H1 (cell line): ENCODE measurements around the gene TXNL4B. TPM values are rescaled to one million over a fixed set of nuclear protein-coding genes. Genes with fewer than 3 reads are reported as not detected.

Source experiments
- CTCF ChIA-PET: fragments of 300-600 bp; sonication (Branson Sonifier 250); formaldehyde crosslinking; loops from one replicate; lab custom pipeline; 2021; ENCODE audit not compliant: partially characterized antibody; lab: Charles Lee
- POLR2A ChIA-PET: fragments of 300-600 bp; sonication (Branson Sonifier 250); formaldehyde crosslinking; loops from one replicate; lab custom pipeline; 2021; ENCODE audit warnings: inconsistent platforms; ENCODE audit not compliant: partially characterized antibody; lab: Charles Lee
- DNase-seq, 2 experiments: peaks; one replicate each; pipeline versions ENCODE4 v3.0.0 to v3.0.0-alpha.2; 2010 to 2022; ENCODE audit warnings: low spot score in 2 of 2, low read depth in 1 of 2, mixed read lengths in 1 of 2
- FAIRE-seq: peaks from 2 replicates; lab custom pipeline; 2011; peaks lifted over from hg19 to GRCh38; lab: Jason Lieb, UNC
- H2AFZ ChIP-seq: 2 replicates; pipeline ENCODE4 v1.8.1; 2012; ENCODE audit warnings: low read length, inconsistent platforms
- H2AK5ac ChIP-seq: 2 replicates; pipeline ENCODE4 v1.6.1; 2013; ENCODE audit warnings: low read depth, low read length
- H2BK120ac ChIP-seq: replicated peaks from 2 replicates; pipeline ENCODE3; 2013; ENCODE audit warnings: low read depth, low read length, inconsistent platforms
- H2BK12ac ChIP-seq: 2 replicates; pipeline ENCODE4 v1.6.1; 2013; ENCODE audit warnings: low read depth, low read length
- H2BK15ac ChIP-seq: 2 replicates; pipeline ENCODE4 v1.6.1; 2013; ENCODE audit warnings: low read length
- H2BK20ac ChIP-seq: 2 replicates; pipeline ENCODE4 v1.6.1; 2013; ENCODE audit warnings: low read length
- H2BK5ac ChIP-seq: 2 replicates; pipeline ENCODE4 v1.6.1; 2013; ENCODE audit warnings: low read depth, low read length
- H3K14ac ChIP-seq: 2 replicates; pipeline ENCODE4 v1.6.1; 2013; ENCODE audit warnings: inconsistent platforms; ENCODE audit not compliant: insufficient read length
- H3K18ac ChIP-seq: 2 replicates; pipeline ENCODE4 v1.6.1; 2013; ENCODE audit warnings: low read length; ENCODE audit errors: extremely low read depth
- H3K23ac ChIP-seq: 2 replicates; pipeline ENCODE4 v1.6.1; 2013; ENCODE audit warnings: inconsistent platforms; ENCODE audit not compliant: insufficient read length
- H3K23me2 ChIP-seq: 2 replicates; pipeline ENCODE4 v1.6.1; 2013; ENCODE audit warnings: low read depth, low read length
- H3K27ac ChIP-seq: 2 replicates; pipeline ENCODE4 v1.6.1; 2011; ENCODE audit warnings: low read depth, low read length, inconsistent platforms
- H3K27me3 ChIP-seq, 4 experiments: replicated peaks in 1 of 4; 1 replicate in 1 of 4; 2 replicates in 3 of 4; pipeline versions ENCODE4 v1.6.1 to v1.8.1; 2011 to 2013; ENCODE audit warnings: low read length in 3 of 4, mild to moderate bottlenecking in 3 of 4, inconsistent platforms in 2 of 4, mixed read lengths in 2 of 4, moderate library complexity in 1 of 4; ENCODE audit not compliant: control insufficient read depth in 3 of 4, insufficient read depth in 3 of 4; ENCODE audit errors: extremely low read depth in 1 of 4
- H3K36me3 ChIP-seq, 4 experiments: 2 replicates each; pipeline versions ENCODE4 v1.6.1 to v1.8.1; 2011 to 2013; ENCODE audit warnings: mild to moderate bottlenecking in 4 of 4, low read length in 3 of 4, moderate library complexity in 2 of 4, control low read depth in 1 of 4, inconsistent platforms in 1 of 4; ENCODE audit not compliant: insufficient read depth in 4 of 4, control insufficient read depth in 2 of 4
- H3K4ac ChIP-seq: replicated peaks from 2 replicates; pipeline ENCODE3; 2013; ENCODE audit warnings: low read length, low read depth, mixed read lengths, inconsistent platforms; ENCODE audit not compliant: insufficient read length
- H3K4me1 ChIP-seq, 4 experiments: replicated peaks in 1 of 4; 1 replicate in 1 of 4; 2 replicates in 3 of 4; pipeline versions ENCODE4 v1.6.1 to v1.8.1; 2011 to 2013; ENCODE audit warnings: low read length in 3 of 4, inconsistent platforms in 2 of 4, mixed read lengths in 1 of 4; ENCODE audit not compliant: insufficient read depth in 4 of 4, control insufficient read depth in 3 of 4
- H3K4me2 ChIP-seq, 2 experiments: 2 replicates each; pipeline versions ENCODE4 v1.6.1 to v1.8.1; 2011 to 2013; ENCODE audit warnings: low read depth in 2 of 2, low read length in 2 of 2, control low read depth in 1 of 2, inconsistent platforms in 1 of 2, mild to moderate bottlenecking in 1 of 2; ENCODE audit not compliant: insufficient read depth in 1 of 2
- H3K4me3 ChIP-seq, 4 experiments: fragments of 200-600, 300-600 bp in 1 of 4; sonication (generic), shearing (Covaris generic), sonication (Bioruptor Twin) in 1 of 4; 2 replicates each; pipeline versions ENCODE4 v1.5.1 to v1.8.1; 2011 to 2016; ENCODE audit warnings: low read length in 4 of 4, low read depth in 3 of 4, control low read depth in 2 of 4, inconsistent platforms in 2 of 4, mild to moderate bottlenecking in 2 of 4, mixed read lengths in 1 of 4, moderate library complexity in 1 of 4; ENCODE audit not compliant: insufficient read depth in 2 of 4; ENCODE audit errors: extremely low read depth in 1 of 4
- H3K56ac ChIP-seq: replicated peaks from 2 replicates; pipeline ENCODE3; 2013; ENCODE audit warnings: low read depth, mild to moderate bottlenecking, mixed read lengths, low read length, inconsistent platforms; ENCODE audit not compliant: insufficient read length
- H3K79me1 ChIP-seq: 2 replicates; pipeline ENCODE4 v1.6.1; 2013; ENCODE audit warnings: low read depth, low read length, control low read depth
- H3K79me2 ChIP-seq, 2 experiments: 2 replicates each; pipeline versions ENCODE4 v1.6.1 to v1.8.1; 2012 to 2013; ENCODE audit warnings: low read length in 2 of 2, mild to moderate bottlenecking in 2 of 2, inconsistent platforms in 1 of 2; ENCODE audit not compliant: insufficient read depth in 2 of 2, control insufficient read depth in 1 of 2
- H3K9ac ChIP-seq, 4 experiments: replicated peaks in 1 of 4; 1 replicate in 1 of 4; 2 replicates in 3 of 4; pipeline versions ENCODE4 v1.6.1 to v1.8.1; 2011 to 2013; ENCODE audit warnings: low read depth in 3 of 4, low read length in 3 of 4, control low read depth in 2 of 4, mild to moderate bottlenecking in 2 of 4, moderate library complexity in 2 of 4, inconsistent platforms in 1 of 4; ENCODE audit errors: extremely low read depth in 1 of 4
- H3K9me3 ChIP-seq, 2 experiments: 2 replicates each; pipeline versions ENCODE4 v1.6.1 to v1.8.1; 2012 to 2013; ENCODE audit warnings: mild to moderate bottlenecking in 2 of 2, moderate library complexity in 2 of 2, control low read depth in 1 of 2, inconsistent platforms in 1 of 2, low read depth in 1 of 2, low read length in 1 of 2, mixed read lengths in 1 of 2; ENCODE audit not compliant: insufficient read depth in 2 of 2
- H4K20me1 ChIP-seq, 2 experiments: replicated peaks in 1 of 2; 2 replicates each; pipeline versions ENCODE3 to v1.8.1; 2011 to 2013; ENCODE audit warnings: inconsistent platforms in 2 of 2, low read length in 2 of 2, mild to moderate bottlenecking in 1 of 2; ENCODE audit not compliant: insufficient read depth in 2 of 2, control insufficient read depth in 1 of 2
- H4K5ac ChIP-seq: 2 replicates; pipeline ENCODE4 v1.6.1; 2013; ENCODE audit warnings: low read length, low read depth, mixed read lengths, inconsistent platforms; ENCODE audit not compliant: insufficient read length
- H4K8ac ChIP-seq: 2 replicates; pipeline ENCODE4 v1.8.0; 2013; ENCODE audit warnings: mild to moderate bottlenecking, moderate library complexity, low read length, inconsistent platforms; ENCODE audit not compliant: insufficient read depth; ENCODE audit errors: extremely low read depth
- H4K91ac ChIP-seq: replicated peaks from 2 replicates; pipeline ENCODE3; 2013; ENCODE audit warnings: low read length, mixed read lengths, inconsistent platforms; ENCODE audit not compliant: insufficient read length
- BCL11A ChIP-seq, 2 experiments: IDR thresholded peaks; one replicate each; pipeline ENCODE4 v1.6.1; 2011; ENCODE audit warnings: low read depth in 2 of 2, low read length in 2 of 2, mild to moderate bottlenecking in 2 of 2
- CHD2 ChIP-seq: IDR thresholded peaks from 2 replicates; pipeline ENCODE4 v1.6.1; 2012; ENCODE audit warnings: low read length, improper control_type of control experiment
- CTCF ChIP-seq, 3 experiments: IDR thresholded peaks; 1 replicate in 2 of 3; 2 replicates in 1 of 3; pipeline versions ENCODE4 v1.5.1 to v1.6.1; 2011; ENCODE audit warnings: low read length in 3 of 3, mild to moderate bottlenecking in 3 of 3, inconsistent platforms in 2 of 3, low read depth in 1 of 3, moderate library complexity in 1 of 3; ENCODE audit not compliant: insufficient read depth in 1 of 3; ENCODE audit errors: control extremely low read depth in 1 of 3
- GTF2F1 ChIP-seq: IDR thresholded peaks from 2 replicates; pipeline ENCODE4 v1.6.1; 2012; ENCODE audit warnings: low read depth, low read length, improper control_type of control experiment, borderline replicate concordance
- KDM5A ChIP-seq: fragments of 200-600 bp; IDR thresholded peaks from 2 replicates; pipeline ENCODE4 v1.7.1; 2012; ENCODE audit warnings: mild to moderate bottlenecking, low read length, inconsistent platforms, mixed read lengths
- PHF8 ChIP-seq: fragments of 200-600 bp; sonication (generic); conservative IDR thresholded peaks from 2 replicates; pipeline ENCODE4 v1.7.1; 2012; ENCODE audit warnings: low read depth, mild to moderate bottlenecking, inconsistent platforms, low read length, moderate library complexity
- SAP30 ChIP-seq: fragments of 300-600 bp; sonication (generic); IDR thresholded peaks from 2 replicates; pipeline ENCODE4 v1.7.1; 2012; ENCODE audit warnings: low read length, moderate library complexity, mild to moderate bottlenecking, inconsistent platforms; ENCODE audit not compliant: insufficient read depth, insufficient replicate concordance
- TAF7 ChIP-seq: optimal IDR thresholded peaks from 2 replicates; pipeline ENCODE3; 2011; ENCODE audit warnings: low read depth, mild to moderate bottlenecking, inconsistent platforms, low read length, moderate library complexity, borderline replicate concordance
- WGBS, 2 experiments: shearing (Covaris generic) in 1 of 2; methylation state at CpG; one replicate each; pipeline versions ENCODE4 v1.1.6 to v1.1.7; 2013 to 2015; ENCODE audit warnings: low lambda C conversion rate in 2 of 2, mixed read lengths in 2 of 2, inconsistent platforms in 1 of 2, low coverage in 1 of 2, missing lambda C conversion rate in 1 of 2; ENCODE audit not compliant: insufficient replicate concordance in 2 of 2, insufficient coverage in 1 of 2, insufficient read length in 1 of 2; ENCODE audit errors: extremely low coverage in 1 of 2, missing lambda C conversion rate in 1 of 2; 5-methylcytosine and 5-hydroxymethylcytosine counted together
- polyA plus RNA-seq, 7 experiments: library from polyadenylated mRNA; depleted of rRNA in 3 of 7; stranded (reverse) in 5 of 7; unstranded in 2 of 7; fragments of >200 nt in 5 of 7; fragments of 200-250 nt in 2 of 7; gene quantifications; 1 replicate in 5 of 7; 2 replicates in 1 of 7; 4 replicates in 1 of 7; pipeline versions ENCODE4 v1.2.1 to v1.2.3, GENCODE V29; 2011 to 2013; ENCODE audit warnings: missing spikeins in 2 of 7, mixed read lengths in 2 of 7
- total RNA-seq: library from RNA; stranded (reverse); fragmentation: NEBNext Ultra II Directional; extraction: Animal tissue kit (Norgen Biotek cat#: 25700); gene quantifications from 2 replicates; pipeline ENCODE4 v1.2.1, GENCODE V29; 2021

Gene TXNL4B
- total and polyA plus RNA-seq, 2 of the 8 experiments (the other 6 are each of a cell fraction or from before 2014, with no cell fraction given) = 6.7 to 10.6 TPM

- no peaks in the 10 kb centered on the region for H3K23me2 ChIP-seq
- H2BK120ac ChIP-seq = no peak overlapping the region
- H3K14ac ChIP-seq = no peak overlapping the region
- no peak overlapping the region for H2BK20ac ChIP-seq
- CTCF ChIA-PET = interaction anchor here (0.8 to 2.7 kb wide), 5 partner anchors 20 to 196 kb away, joined by 3 to 14 read pairs (median 3); no protein-coding TSS in a partner anchor
- H2AFZ ChIP-seq = no peak overlapping the region
- H3K4me2 ChIP-seq = no peak overlapping the region
- no peak overlapping the region for H4K91ac ChIP-seq
- H3K36me3 ChIP-seq = no peaks in the 10 kb centered on the region
- H2AK5ac ChIP-seq = no peak overlapping the region
- H3K9me3 ChIP-seq = no peaks in the 10 kb centered on the region
- no peaks in the 10 kb centered on the region for H4K20me1 ChIP-seq
- H3K56ac ChIP-seq = no peak overlapping the region
- 84% methylated on average over 9 of the region's 9 CpGs; no CpG with 5 or more reads in 1 of the 2 experiments for WGBS, 2 experiments
- H2BK15ac ChIP-seq = no peak overlapping the region
- POLR2A ChIA-PET = interaction anchor here (1.2 kb wide), 1 partner anchor 35 kb away, joined by 3 read pairs; the partner anchor contains the start of genes DHX38 and TXNL4B
- no peak overlapping the region for H3K4ac ChIP-seq
- H3K79me2 ChIP-seq = no peaks in the 10 kb centered on the region
- no peak overlapping the region for H3K18ac ChIP-seq
- H3K23ac ChIP-seq = no peak overlapping the region
- no peaks in the 10 kb centered on the region for H3K79me1 ChIP-seq
- FAIRE-seq = no peak
- no peak overlapping the region for H3K27ac ChIP-seq
- H3K4me1 ChIP-seq = peaks cover 0 to 7% (median 0%) of the 10 kb centered on the region in 4 experiments; a peak in 3 of 7 replicates
- no peak overlapping the region for H2BK5ac ChIP-seq
- H3K27me3 ChIP-seq = no peaks in the 10 kb centered on the region
- H3K9ac ChIP-seq = no peak overlapping the region
- no peak for DNase-seq
- H4K5ac ChIP-seq = no peak overlapping the region
- no peak overlapping the region for H4K8ac ChIP-seq
- H3K4me3 ChIP-seq = no peak overlapping the region
- H2BK12ac ChIP-seq = no peak overlapping the region
- TF ChIP-seq GTF2F1 = no peak
- TF ChIP-seq PHF8 = no peak
- TF ChIP-seq CTCF (IDR thresholded peaks at IDR 0.05; ENCODE audit: control extremely low read depth in 1 of 3, insufficient read depth in 1 of 3, low read depth in 1 of 3, low read length in 3 of 3) = no peak
- no peak for TF ChIP-seq BCL11A (IDR thresholded peaks at IDR 0.05; ENCODE audit: low read depth in 2 of 2, low read length in 2 of 2)
- TF ChIP-seq SAP30 = no peak
- no peak for TF ChIP-seq CHD2
- TF ChIP-seq TAF7 = no peak
- no peak for TF ChIP-seq KDM5A
Measured at GRCh38 chr16:72128701-72129100, 35.3 kb upstream of the TXNL4B start.
